SH-SY5Y (cell line): ENCODE results near the gene ZFP1.

ENCODE experiments used
- GATA2 ChIP-seq: IDR thresholded peaks from 2 replicates; pipeline ENCODE4 v1.6.1; 2011; ENCODE audit warnings: mild to moderate bottlenecking, low read depth, low read length
- GATA3 ChIP-seq: IDR thresholded peaks from 2 replicates; pipeline ENCODE4 v1.6.1; 2011; ENCODE audit warnings: low read depth, mild to moderate bottlenecking, low read length, moderate library complexity

GRCh38 chr16:75108792-75109731 is 39.3 kb upstream of the ZFP1 start:
- TF ChIP-seq GATA2, result no peak
- no peak for TF ChIP-seq GATA3
